ENCODE measurements around the gene GABPB1.
"Not testable (repeated sequence)": the region's sequence is repeated elsewhere in the genome, so short reads cannot be mapped to it uniquely, and the experiment has no call there.

Gene GABPB1

GRCh38 chr15:50354838-50355618 is at the start of gene GABPB1:
TSS of gene GABPB1 (minus strand) at chr15:50355198. CDS start at chr15:50309798, 45,400 bp downstream.
- DNase-seq = peak; percentile 85 to 90

GRCh38 chr15:50391561-50391960 is 36.6 kb upstream of the GABPB1 start:
- not testable (repeated sequence) for DNase-seq

- no peak for DNase-seq
Measured at GRCh38 chr15:50390554-50391264, 35.7 kb upstream of the GABPB1 start.

GRCh38 chr15:50382408-50382807 is 27.4 kb upstream of the GABPB1 start:
- DNase-seq = not testable (repeated sequence)

- DNase-seq = no peak
Measured at GRCh38 chr15:50381438-50381837, 26.4 kb upstream of the GABPB1 start.

- no peak for DNase-seq
Measured at GRCh38 chr15:50380089-50380488, 25.1 kb upstream of the GABPB1 start.

- DNase-seq = not testable (repeated sequence)
Measured at GRCh38 chr15:50379413-50379812, 24.4 kb upstream of the GABPB1 start.

- no peak for DNase-seq
Measured at GRCh38 chr15:50378776-50379175, 23.8 kb upstream of the GABPB1 start.

- no peak for DNase-seq
Measured at GRCh38 chr15:50377867-50378751, 23.1 kb upstream of the GABPB1 start.

GRCh38 chr15:50369564-50369963 is 14.6 kb upstream of the GABPB1 start:
- DNase-seq = not testable (repeated sequence)

- no peak for DNase-seq
Measured at GRCh38 chr15:50365971-50366370, 11.0 kb upstream of the GABPB1 start.

GRCh38 chr15:50365570-50365969 is 10.6 kb upstream of the GABPB1 start:
- no peak for DNase-seq

GRCh38 chr15:50363612-50364011 is 8.6 kb upstream of the GABPB1 start:
- no peak for DNase-seq

- no peak for DNase-seq
Measured at GRCh38 chr15:50361756-50362155, 6.8 kb upstream of the GABPB1 start.

- peak; percentile 12 to 41 for DNase-seq
Measured at GRCh38 chr15:50358845-50359244, 3.8 kb upstream of the GABPB1 start.

GRCh38 chr15:50355980-50356379 is 982 bp upstream of the GABPB1 start:
- no peak for DNase-seq

GRCh38 chr15:50355619-50355905 is 564 bp upstream of the GABPB1 start:
- DNase-seq = no peak

GRCh38 chr15:50353975-50354837 is 792 bp downstream of the GABPB1 start:
- DNase-seq = peak; percentile 61 to 71

- peak; percentile 26 to 71 for DNase-seq
Measured at GRCh38 chr15:50353251-50353974, 1.6 kb downstream of the GABPB1 start.

GRCh38 chr15:50350621-50351020 is 4.4 kb downstream of the GABPB1 start:
- DNase-seq = no peak

GRCh38 chr15:50345298-50345697 is 9.7 kb downstream of the GABPB1 start:
- no peak for DNase-seq

- DNase-seq = no peak
Measured at GRCh38 chr15:50344006-50344464, 11.0 kb downstream of the GABPB1 start.

Data from CD4-positive, alpha-beta T cell treated with Interferon alpha-2 for 1 hour (primary cell).